Endothelial cell of umbilical vein (primary cell): ENCODE results near the gene TMEM109. TPM values are rescaled to one million over a fixed set of nuclear protein-coding genes. Genes with fewer than 3 reads are reported as not detected.

ENCODE experiments used
- BruUV-seq: library from RNA; stranded (reverse); fragments of 400-500 nt; replicated peaks from 2 replicates; lab custom pipeline; 2021; lab: Mats Ljungman, UMichigan
- CTCF ChIA-PET: fragments of 300-600, 350-600 bp; sonication (Branson Sonifier 250); formaldehyde crosslinking; loops from one replicate; lab custom pipeline; 2021; ENCODE audit warnings: antibody characterized with exemption, inconsistent platforms; lab: Charles Lee
- POLR2A ChIA-PET: fragments of 300-600, 350-600 bp; sonication (Branson Sonifier 250); formaldehyde crosslinking; loops from one replicate; lab custom pipeline; 2021; ENCODE audit warnings: antibody characterized with exemption, inconsistent platforms; lab: Charles Lee
- DNase-seq: peaks from one replicate; pipeline ENCODE4 v3.0.0-alpha.2; 2011; ENCODE audit warnings: low read depth, low spot score
- FAIRE-seq: peaks from 2 replicates; lab custom pipeline; 2011; peaks lifted over from hg19 to GRCh38; lab: Jason Lieb, UNC
- H2AFZ ChIP-seq: 2 replicates; pipeline ENCODE4 v1.6.0; 2012; ENCODE audit warnings: low read depth, low read length, control low read depth, inconsistent platforms
- H3K27ac ChIP-seq: 2 replicates; pipeline ENCODE4 v1.5.1; 2011; ENCODE audit warnings: low read depth, mild to moderate bottlenecking, control low read depth, low read length, moderate library complexity; ENCODE audit not compliant: insufficient read depth
- H3K27me3 ChIP-seq, 2 experiments: 2 replicates each; pipeline versions ENCODE4 v1.6.0 to v1.6.1; 2011; ENCODE audit warnings: low read length in 2 of 2, mixed read lengths in 1 of 2; ENCODE audit not compliant: control insufficient read depth in 2 of 2, insufficient read depth in 2 of 2
- H3K36me3 ChIP-seq, 2 experiments: 2 replicates in 1 of 2; 3 replicates in 1 of 2; pipeline ENCODE4 v1.5.1; 2011; ENCODE audit warnings: low read length in 2 of 2, mild to moderate bottlenecking in 1 of 2, moderate library complexity in 1 of 2; ENCODE audit not compliant: control insufficient read depth in 2 of 2, insufficient read depth in 2 of 2; ENCODE audit errors: extremely low read depth in 1 of 2
- H3K4me1 ChIP-seq: 3 replicates; pipeline ENCODE4 v1.5.1; 2011; ENCODE audit warnings: mild to moderate bottlenecking, low read length; ENCODE audit not compliant: control insufficient read depth, insufficient read depth; ENCODE audit errors: extremely low read depth
- H3K4me2 ChIP-seq: 2 replicates; pipeline ENCODE4 v1.6.1; 2011; ENCODE audit warnings: low read length, control low read depth, mixed read lengths; ENCODE audit not compliant: insufficient read depth
- H3K4me3 ChIP-seq, 3 experiments: fragments of 200-600 bp in 1 of 3; sonication (generic), shearing (Covaris generic) in 1 of 3; replicated peaks in 1 of 3; 2 replicates each; pipeline ENCODE4 v1.5.1; 2011 to 2016; ENCODE audit warnings: control low read depth in 3 of 3, low read length in 3 of 3, mild to moderate bottlenecking in 2 of 3, inconsistent platforms in 1 of 3, low read depth in 1 of 3, moderate library complexity in 1 of 3; ENCODE audit not compliant: insufficient read depth in 1 of 3
- H3K79me2 ChIP-seq: 2 replicates; pipeline ENCODE4 v1.6.0; 2012; ENCODE audit warnings: low read length, inconsistent platforms; ENCODE audit not compliant: control insufficient read depth, insufficient read depth
- H3K9ac ChIP-seq: replicated peaks from 2 replicates; pipeline ENCODE3; 2011; ENCODE audit warnings: low read length, control low read depth; ENCODE audit not compliant: insufficient read depth; ENCODE audit errors: extremely low read depth
- H3K9me1 ChIP-seq: replicated peaks from 3 replicates; pipeline ENCODE4 v1.6.0; 2011; ENCODE audit warnings: mild to moderate bottlenecking, low read length; ENCODE audit not compliant: control insufficient read depth, insufficient read depth; ENCODE audit errors: extremely low read depth
- H3K9me3 ChIP-seq: replicated peaks from 2 replicates; pipeline ENCODE4 v1.5.1; 2012; ENCODE audit warnings: low read length, inconsistent platforms; ENCODE audit not compliant: control insufficient read depth, insufficient read depth
- H4K20me1 ChIP-seq: replicated peaks from 2 replicates; pipeline ENCODE3; 2011; ENCODE audit warnings: mild to moderate bottlenecking, low read length; ENCODE audit not compliant: control insufficient read depth, insufficient read depth; ENCODE audit errors: extremely low read depth
- CTCF ChIP-seq, 2 donors: IDR thresholded peaks; 1 replicate in 1 of 2; 2 replicates in 1 of 2; pipeline ENCODE4 v1.5.1; 2011; ENCODE audit warnings: low read length in 2 of 2, mild to moderate bottlenecking in 2 of 2, moderate library complexity in 2 of 2, control low read depth in 1 of 2, inconsistent platforms in 1 of 2, low read depth in 1 of 2; ENCODE audit not compliant: insufficient read depth in 1 of 2; ENCODE audit errors: extremely low read depth in 1 of 2
- EZH2 ChIP-seq: IDR thresholded peaks from 2 replicates; pipeline ENCODE4 v1.6.1; 2012; ENCODE audit warnings: borderline replicate concordance, low read depth, mild to moderate bottlenecking, moderate library complexity, low read length, inconsistent platforms; ENCODE audit not compliant: severe bottlenecking
- FOS ChIP-seq: IDR thresholded peaks from 2 replicates; pipeline ENCODE4 v1.6.1; 2011; ENCODE audit warnings: mild to moderate bottlenecking, low read length, moderate library complexity, borderline replicate concordance; ENCODE audit not compliant: insufficient read depth
- GATA2 ChIP-seq: IDR thresholded peaks from 2 replicates; pipeline ENCODE4 v1.7.0; 2011; ENCODE audit warnings: low read depth, mild to moderate bottlenecking, moderate library complexity, mixed read lengths, low read length; ENCODE audit not compliant: insufficient read length, insufficient read depth
- JUN ChIP-seq: IDR thresholded peaks from 2 replicates; pipeline ENCODE4 v1.6.1; 2011; ENCODE audit warnings: borderline replicate concordance, low read depth; ENCODE audit not compliant: insufficient read length, insufficient read depth
- MAX ChIP-seq: IDR thresholded peaks from 2 replicates; pipeline ENCODE4 v1.6.1; 2011; ENCODE audit not compliant: insufficient read depth, insufficient read length
- MYC ChIP-seq: IDR thresholded peaks from one replicate; pipeline ENCODE4 v1.6.1; 2011; ENCODE audit warnings: mild to moderate bottlenecking, low read depth, low read length
- POLR2A ChIP-seq: IDR thresholded peaks from 2 replicates; pipeline ENCODE4 v1.6.1; 2012; ENCODE audit warnings: low read depth, mild to moderate bottlenecking, control low read depth, low read length
- POLR2AphosphoS5 ChIP-seq: IDR thresholded peaks from 2 replicates; pipeline ENCODE4 v1.6.1; 2012; ENCODE audit warnings: low read depth, mild to moderate bottlenecking, control low read depth, low read length, moderate library complexity; ENCODE audit not compliant: insufficient read depth
- dilution Hi-C: fragments of 300-500 bp; cut with MboI; formaldehyde crosslinking; loops from one replicate; pipeline ENCODE4 v1.15.0; 2019; ENCODE audit warnings: low sequenced_read_pairs; ENCODE audit not compliant: extremely low pct_ligation_motif_present
- intact Hi-C: fragments of 100-400 bp; cut with micrococcal nuclease; formaldehyde crosslinking; loops from one replicate; pipeline ENCODE4 v1.10.0; 2022
- polyA plus RNA-seq, 4 experiments: library from polyadenylated mRNA; depleted of rRNA in 3 of 4; stranded (reverse) in 3 of 4; unstranded in 1 of 4; fragments of >200 nt; gene quantifications; 2 replicates each; pipeline versions ENCODE4 v1.2.1 to v1.2.3, GENCODE V29; 2011 to 2012; ENCODE audit warnings: missing spikeins in 1 of 4
- total RNA-seq: library from RNA; stranded (reverse); gene quantifications from 2 replicates; pipeline ENCODE4 v1.2.3, GENCODE V29; 2021

Gene TMEM109
- total and polyA plus RNA-seq, 2 donors (not counting 3 experiments of a cell fraction or from before 2014, with no cell fraction given), result 143 to 192 TPM

- ChIA-PET CTCF (interaction anchor here (1.3 kb wide), 1 partner anchor 65 kb away, joined by 3 read pairs; no protein-coding TSS in a partner anchor), POLR2A (no interaction called here)
- no peaks in the 10 kb centered on the region for H3K79me2 ChIP-seq
- H3K27ac ChIP-seq, result no peak overlapping the region
- H3K4me3 ChIP-seq, result no peak overlapping the region
- no peak overlapping the region for H3K9ac ChIP-seq
- no peak for DNase-seq
- H3K27me3 ChIP-seq, result peaks cover 9 to 28% of the 10 kb centered on the region in 2 experiments
- no peaks in the 10 kb centered on the region for H3K36me3 ChIP-seq
- H2AFZ ChIP-seq, result no peak overlapping the region
- no TSS peak for BruUV-seq
- TF ChIP-seq JUN (no peak), POLR2AphosphoS5 (no peak), GATA2 (no peak), CTCF (IDR thresholded peaks at IDR 0.05; ENCODE audit: extremely low read depth in 1 of 2, insufficient read depth in 1 of 2, low read depth in 1 of 2, low read length in 2 of 2) (no peak), POLR2A (no peak), MYC (no peak), FOS (no peak), EZH2 (no peak), MAX (no peak)
- no peaks in the 10 kb centered on the region for H3K9me3 ChIP-seq
- no peak overlapping the region for H3K4me2 ChIP-seq
- dilution Hi-C loops, result no loop called here
- H3K4me1 ChIP-seq, result no peaks in the 10 kb centered on the region
- no peaks in the 10 kb centered on the region for H3K9me1 ChIP-seq
- intact Hi-C loops, result loop anchor here (5.0 kb wide), 1 partner anchor 212 kb away; no protein-coding TSS in a partner anchor
- no peaks in the 10 kb centered on the region for H4K20me1 ChIP-seq
- FAIRE-seq, result no peak
Observed at GRCh38 chr11:60964801-60965200, 50.8 kb downstream of the TMEM109 start.
